Measurements from ENCODE around the gene SNAP23. TPM values are rescaled to one million over a fixed set of nuclear protein-coding genes. Genes with fewer than 3 reads are reported as not detected.

Gene SNAP23
- total RNA-seq (2022; extraction: Qiagen RNA extraction; ENCODE audit: low read depth), result 15.5 to 37.7 TPM (median 21.1 TPM) in 5 replicates

DNA sequence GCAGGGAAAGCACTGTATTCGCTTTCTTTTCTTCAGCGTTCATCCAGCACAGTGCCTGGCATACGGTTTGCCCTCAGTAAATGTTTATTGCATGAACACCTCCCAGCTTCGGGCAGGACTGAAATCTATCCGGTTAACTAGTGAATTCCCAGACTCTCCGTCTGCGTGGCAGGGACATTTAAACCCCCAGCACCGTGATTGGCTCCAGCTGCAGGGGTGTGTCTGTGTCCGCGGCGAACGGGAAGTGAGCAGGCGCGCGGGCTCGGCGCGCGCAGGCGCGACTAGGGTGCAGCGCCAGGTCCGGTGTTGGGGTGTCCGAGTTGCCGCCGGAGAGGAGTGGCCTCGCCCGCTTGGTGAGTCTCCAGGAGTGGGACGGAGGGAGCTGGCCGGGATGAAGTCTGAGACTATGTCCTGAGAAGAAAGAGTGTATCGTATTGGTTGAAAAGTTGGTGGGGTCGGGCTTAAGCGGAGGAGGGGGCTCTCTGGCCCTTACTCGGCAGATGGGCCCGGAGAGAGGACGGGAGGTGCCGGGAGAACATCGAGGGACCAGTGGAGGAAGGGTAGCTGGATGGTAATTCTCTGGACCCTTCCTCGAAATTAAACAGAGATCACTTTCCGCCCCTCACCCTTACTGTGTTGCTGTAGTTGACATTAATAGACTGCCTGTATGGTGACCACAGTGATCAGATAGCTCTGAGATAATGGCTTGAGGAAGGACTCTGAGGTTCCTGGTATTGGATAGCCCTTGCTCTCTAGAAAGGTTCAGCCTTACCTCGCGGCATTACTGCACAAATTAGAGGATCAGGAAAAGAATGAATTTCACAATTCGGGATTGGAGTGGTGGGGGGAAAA lies at the start of gene SNAP23:
Gene SNAP23 (plus strand): TSS at position 274 of the 852 bp plus-strand sequence. CDS start 16,213 bp downstream, outside the sequence.

GRCh38 chr15:42490671-42491538 lies 4.5 kb upstream of the SNAP23 start, which contains the start of gene ZNF106:
Gene ZNF106 (minus strand): TSS chr15:42491141. CDS start chr15:42472289, 18,852 bp downstream.

GRCh38 chr15:42548249-42549031 lies 53.0 kb downstream of the SNAP23 start, which contains the start of the genes HAUS2 and LRRC57:
Gene HAUS2 (plus strand): TSS chr15:42548838. CDS start chr15:42548873, 35 bp downstream.
Gene LRRC57 (minus strand): TSS chr15:42548793. CDS start chr15:42548434, 359 bp downstream.

DNA sequence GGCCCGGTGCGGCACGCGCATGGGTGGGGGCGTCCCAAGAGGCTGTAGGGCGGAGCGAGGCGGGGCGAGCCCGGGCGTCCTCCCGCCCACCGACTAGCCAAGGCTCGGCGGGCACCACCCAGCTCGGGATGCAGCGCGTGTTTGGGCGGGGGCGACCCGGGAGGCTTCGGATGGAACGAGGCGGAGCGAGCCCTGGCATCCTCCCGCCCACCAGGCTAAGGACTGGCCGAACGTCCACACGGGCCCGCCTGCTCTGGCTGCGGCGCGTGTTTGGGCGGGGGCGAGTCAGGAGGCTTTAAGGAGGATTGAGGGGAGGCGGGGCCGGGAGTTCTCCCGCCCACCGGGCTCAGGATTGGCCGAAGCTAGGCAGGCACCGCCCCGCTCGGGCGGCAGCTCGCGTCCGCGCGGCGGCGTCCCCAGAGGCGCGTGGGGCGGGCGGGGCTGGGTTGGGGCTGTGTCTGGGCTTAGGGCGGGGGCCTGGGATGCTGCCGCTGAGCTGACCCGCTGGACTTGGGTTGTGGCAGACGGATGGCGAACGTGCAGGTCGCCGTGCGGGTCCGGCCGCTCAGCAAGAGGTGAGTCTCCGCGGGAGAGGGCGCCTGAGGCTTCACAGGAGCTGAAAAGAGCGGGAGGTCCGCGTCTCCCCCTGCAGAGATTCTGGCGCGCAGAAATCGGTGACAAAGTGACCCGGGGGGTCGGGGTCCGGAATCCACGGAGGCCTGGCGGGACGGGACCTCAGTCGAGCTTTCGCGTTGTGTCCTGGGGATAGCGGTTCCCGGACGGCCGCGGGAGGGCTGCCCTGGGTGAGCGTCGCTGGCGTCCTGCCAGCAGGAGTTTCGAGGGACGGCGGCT lies 80.0 kb downstream of the SNAP23 start, which contains the start of gene STARD9:
Gene STARD9 (plus strand): TSS at position 419 of the 852 bp plus-strand sequence. CDS start 110 bp downstream, at position 529.

Other genes with a start within 250 kb of the SNAP23 start
- 5.7 to 8.1 TPM (median 7.0 TPM) in 5 replicates for gene GANC, start 222.4 kb upstream of the SNAP23 start, total RNA-seq (2022; extraction: Qiagen RNA extraction; ENCODE audit: low read depth)
- gene TMEM87A, start 222.2 kb upstream of the SNAP23 start, total RNA-seq (2022; extraction: Qiagen RNA extraction; ENCODE audit: low read depth), result 25.9 to 37.8 TPM (median 28.8 TPM) in 5 replicates
- 0.21 to 0.95 TPM (median 0.23 TPM) in 5 replicates for gene CAPN3, start 136.1 kb upstream of the SNAP23 start, total RNA-seq (2022; extraction: Qiagen RNA extraction; ENCODE audit: low read depth)
- gene ZNF106, start 4.5 kb upstream of the SNAP23 start, total RNA-seq (2022; extraction: Qiagen RNA extraction; ENCODE audit: low read depth), result 9.9 to 14.8 TPM (median 13.9 TPM) in 5 replicates
- gene LRRC57, start 53.2 kb downstream of the SNAP23 start, total RNA-seq (2022; extraction: Qiagen RNA extraction; ENCODE audit: low read depth), result 9.9 to 14.0 TPM (median 12.4 TPM) in 5 replicates
- gene HAUS2, start 53.2 kb downstream of the SNAP23 start, total RNA-seq (2022; extraction: Qiagen RNA extraction; ENCODE audit: low read depth), result 18.6 to 22.9 TPM (median 20.9 TPM) in 5 replicates
- gene STARD9, start 80.0 kb downstream of the SNAP23 start, total RNA-seq (2022; extraction: Qiagen RNA extraction; ENCODE audit: low read depth), result 1.2 to 2.0 TPM (median 1.8 TPM) in 5 replicates
- 5.7 to 7.8 TPM (median 7.2 TPM) in 5 replicates for gene CDAN1, start 241.5 kb downstream of the SNAP23 start, total RNA-seq (2022; extraction: Qiagen RNA extraction; ENCODE audit: low read depth)

Measured in A549 treated with DMSO at 1 μM for 4 hours (cell line).